ENCODE results near the gene ODAD2.

GRCh38 chr10:27838901-27839300 lies 160.0 kb downstream of the ODAD2 start:
- TF ChIP-seq EGR1 (IDR thresholded peaks at IDR 0.05; ENCODE audit: low read depth) (no peak), ZNF274 (IDR thresholded peaks at IDR 0.05; ENCODE audit: low read depth, low read length) (no peak), CTCF (IDR thresholded peaks at IDR 0.05 in 2 of 3, conservative IDR thresholded peaks at IDR 0.05 in 1 of 3; ENCODE audit: borderline replicate concordance in 1 of 3, insufficient read depth in 1 of 3, low read depth in 2 of 3, low read length in 2 of 3) (no peak), ATF3 (IDR thresholded peaks at IDR 0.05) (no peak), YY1 (IDR thresholded peaks at IDR 0.05; ENCODE audit: extremely low read depth, insufficient replicate concordance, low read depth, low read length) (no peak), POLR2AphosphoS5 (IDR thresholded peaks at IDR 0.05; ENCODE audit: low read depth, low read length) (no peak), SIN3A (IDR thresholded peaks at IDR 0.05; ENCODE audit: low read depth) (no peak), POLR2A (IDR thresholded peaks at IDR 0.05; ENCODE audit: borderline replicate concordance, extremely low read depth, insufficient read depth, insufficient read length) (no peak), REST (IDR thresholded peaks at IDR 0.05; ENCODE audit: low read depth) (no peak), EZH2phosphoT487 (IDR thresholded peaks at IDR 0.05; ENCODE audit: borderline replicate concordance) (no peak), MAX (IDR thresholded peaks at IDR 0.05) (no peak)

Measured in HCT116 (cell line).